Trophoblast cell (in vitro differentiated cells and primary cell): Measurements from ENCODE around the gene ZNF248.

Source experiments
- DNase-seq, 2 donors: peaks; one replicate each; pipeline ENCODE4 v3.0.0-alpha.2; 2016
- H2AFZ ChIP-seq: 2 replicates; pipeline ENCODE4 v1.6.1; 2013; ENCODE audit warnings: low read length, moderate library complexity, mild to moderate bottlenecking; ENCODE audit not compliant: insufficient read depth, poor library complexity
- H2AK5ac ChIP-seq: 2 replicates; pipeline ENCODE4 v1.6.1; 2013; ENCODE audit warnings: mild to moderate bottlenecking, low read length
- H2BK120ac ChIP-seq: 2 replicates; pipeline ENCODE4 v1.6.1; 2013; ENCODE audit warnings: low read length, mild to moderate bottlenecking, moderate library complexity; ENCODE audit not compliant: insufficient read depth, poor library complexity
- H2BK12ac ChIP-seq: 2 replicates; pipeline ENCODE4 v1.6.1; 2013; ENCODE audit warnings: mild to moderate bottlenecking, low read length, moderate library complexity
- H2BK5ac ChIP-seq: 2 replicates; pipeline ENCODE4 v1.6.1; 2013; ENCODE audit warnings: low read length, low read depth, moderate library complexity, mild to moderate bottlenecking; ENCODE audit not compliant: poor library complexity
- H3K14ac ChIP-seq: 2 replicates; pipeline ENCODE4 v1.6.1; 2013; ENCODE audit warnings: mild to moderate bottlenecking, low read length
- H3K18ac ChIP-seq: 2 replicates; pipeline ENCODE4 v1.6.1; 2013; ENCODE audit warnings: mild to moderate bottlenecking, low read length
- H3K23ac ChIP-seq: 2 replicates; pipeline ENCODE4 v1.6.1; 2013; ENCODE audit warnings: low read length
- H3K27ac ChIP-seq: 2 replicates; pipeline ENCODE4 v1.5.1; 2013; ENCODE audit warnings: low read depth, mild to moderate bottlenecking, inconsistent platforms, low read length, moderate library complexity
- H3K27me3 ChIP-seq: 2 replicates; pipeline ENCODE4 v1.6.1; 2013; ENCODE audit warnings: inconsistent platforms, mild to moderate bottlenecking, low read length, moderate library complexity; ENCODE audit not compliant: insufficient read depth
- H3K36me3 ChIP-seq, 2 experiments: 1 replicate in 1 of 2; 2 replicates in 1 of 2; pipeline ENCODE4 v1.6.1; 2013; ENCODE audit warnings: low read length in 2 of 2, mild to moderate bottlenecking in 2 of 2, moderate library complexity in 1 of 2; ENCODE audit not compliant: insufficient read depth in 2 of 2, control insufficient read depth in 1 of 2
- H3K4ac ChIP-seq: 2 replicates; pipeline ENCODE4 v1.6.1; 2013; ENCODE audit warnings: low read depth, mild to moderate bottlenecking, low read length, moderate library complexity
- H3K4me1 ChIP-seq, 2 experiments: 1 replicate in 1 of 2; 2 replicates in 1 of 2; pipeline ENCODE4 v1.6.1; 2013; ENCODE audit warnings: low read length in 2 of 2, mild to moderate bottlenecking in 2 of 2, moderate library complexity in 1 of 2; ENCODE audit not compliant: insufficient read depth in 2 of 2, control insufficient read depth in 1 of 2
- H3K4me2 ChIP-seq: 2 replicates; pipeline ENCODE4 v1.6.1; 2013; ENCODE audit warnings: inconsistent platforms, mild to moderate bottlenecking, low read length, moderate library complexity
- H3K4me3 ChIP-seq: 2 replicates; pipeline ENCODE4 v1.5.1; 2013; ENCODE audit warnings: mild to moderate bottlenecking, low read depth, low read length, inconsistent platforms
- H3K79me1 ChIP-seq: one replicate; pipeline ENCODE4 v1.6.1; 2013; ENCODE audit warnings: low read length
- H3K79me2 ChIP-seq: 2 replicates; pipeline ENCODE4 v1.6.1; 2013; ENCODE audit warnings: low read length, mild to moderate bottlenecking; ENCODE audit not compliant: control insufficient read depth, insufficient read depth, poor library complexity
- H3K9ac ChIP-seq: 2 replicates; pipeline ENCODE4 v1.6.1; 2013; ENCODE audit warnings: mild to moderate bottlenecking, low read length
- H3K9me3 ChIP-seq: 2 replicates; pipeline ENCODE4 v1.6.1; 2013; ENCODE audit warnings: low read depth, mild to moderate bottlenecking, control low read depth, inconsistent platforms, low read length; ENCODE audit not compliant: insufficient read depth
- H4K12ac ChIP-seq: 2 replicates; pipeline ENCODE4 v1.6.1; 2013; ENCODE audit warnings: low read depth, mild to moderate bottlenecking, low read length, moderate library complexity
- H4K8ac ChIP-seq: 2 replicates; pipeline ENCODE4 v1.6.1; 2013; ENCODE audit warnings: low read depth, mild to moderate bottlenecking, low read length, moderate library complexity
- H4K91ac ChIP-seq: one replicate; pipeline ENCODE4 v1.6.1; 2013; ENCODE audit warnings: low read depth, mild to moderate bottlenecking, low read length, moderate library complexity
- WGBS: extraction: QIAGEN DNeasy Blood & Tissue Kit; methylation state at CpG from one replicate; pipeline ENCODE4 v1.1.7; 2013; ENCODE audit warnings: missing lambda C conversion rate; ENCODE audit not compliant: insufficient read length, insufficient coverage; ENCODE audit errors: extremely low coverage; 5-methylcytosine and 5-hydroxymethylcytosine counted together

Gene ZNF248

GRCh38 chr10:37871143-37871542 lies 13.7 kb upstream of the ZNF248 start:
- H3K4ac ChIP-seq = no peak overlapping the region
- H2BK120ac ChIP-seq = no peak overlapping the region
- H3K14ac ChIP-seq = no peak overlapping the region
- no peaks in the 10 kb centered on the region for H3K79me2 ChIP-seq
- peaks cover 7% of the 10 kb centered on the region for H3K9me3 ChIP-seq
- H2BK12ac ChIP-seq = no peak overlapping the region
- no peak overlapping the region for H2AK5ac ChIP-seq
- H3K4me3 ChIP-seq = no peak overlapping the region
- H3K27me3 ChIP-seq = no peaks in the 10 kb centered on the region
- no peak overlapping the region for H3K27ac ChIP-seq
- H3K18ac ChIP-seq = no peak overlapping the region
- no peak overlapping the region for H2AFZ ChIP-seq
- H3K4me2 ChIP-seq = no peak overlapping the region
- no CpG with 5 or more reads among the region's 2 CpGs for WGBS
- H3K23ac ChIP-seq = no peak overlapping the region
- no peaks in the 10 kb centered on the region for H3K4me1 ChIP-seq
- no peaks in the 10 kb centered on the region for H3K79me1 ChIP-seq
- H3K9ac ChIP-seq = no peak overlapping the region
- no peak overlapping the region for H4K8ac ChIP-seq
- no peaks in the 10 kb centered on the region for H3K36me3 ChIP-seq
- no peak overlapping the region for H4K91ac ChIP-seq
- H2BK5ac ChIP-seq = no peak overlapping the region
- DNase-seq = no peak
- H4K12ac ChIP-seq = no peak overlapping the region

- Histone ChIP-seq H2BK120ac (no peak overlapping the region), H3K4me1 (no peaks in the 10 kb centered on the region), H3K4me3 (no peak overlapping the region), H2AFZ (no peak overlapping the region), H4K12ac (no peak overlapping the region), H4K8ac (no peak overlapping the region), H2AK5ac (no peak overlapping the region), H4K91ac (no peak overlapping the region), H3K36me3 (no peaks in the 10 kb centered on the region), H3K27ac (no peak overlapping the region), H3K79me2 (no peaks in the 10 kb centered on the region), H3K79me1 (no peaks in the 10 kb centered on the region), H2BK12ac (no peak overlapping the region), H3K14ac (no peak overlapping the region), H3K23ac (no peak overlapping the region), H3K9ac (no peak overlapping the region), H3K18ac (no peak overlapping the region), H3K4ac (no peak overlapping the region), H2BK5ac (no peak overlapping the region), H3K27me3 (no peaks in the 10 kb centered on the region), H3K4me2 (no peak overlapping the region), H3K9me3 (peaks cover 5% of the 10 kb centered on the region)
- DNase-seq = no peak
- WGBS = no CpG with 5 or more reads among the region's 3 CpGs
Measured at GRCh38 chr10:37868796-37869195, 11.4 kb upstream of the ZNF248 start.

GRCh38 chr10:37865957-37866803 lies 8.8 kb upstream of the ZNF248 start:
- Histone ChIP-seq H3K4me1 (no peaks in the 10 kb centered on the region), H3K79me2 (no peaks in the 10 kb centered on the region), H3K4me2 (no peak overlapping the region), H2AFZ (no peak overlapping the region), H4K8ac (no peak overlapping the region), H2BK12ac (no peak overlapping the region), H3K14ac (no peak overlapping the region), H2BK120ac (no peak overlapping the region), H3K9ac (no peak overlapping the region), H3K27ac (no peak overlapping the region), H2AK5ac (no peak overlapping the region), H3K27me3 (no peaks in the 10 kb centered on the region), H3K79me1 (no peaks in the 10 kb centered on the region), H3K9me3 (peaks cover 4% of the 10 kb centered on the region), H3K18ac (no peak overlapping the region), H2BK5ac (no peak overlapping the region), H3K4me3 (no peak overlapping the region), H3K36me3 (no peaks in the 10 kb centered on the region), H4K12ac (no peak overlapping the region), H3K23ac (no peak overlapping the region), H3K4ac (no peak overlapping the region), H4K91ac (no peak overlapping the region)
- no CpG with 5 or more reads among the region's 9 CpGs for WGBS
- DNase-seq = no peak

- no peaks in the 10 kb centered on the region for H3K79me2 ChIP-seq
- H3K18ac ChIP-seq = no peak overlapping the region
- DNase-seq = no peak
- peaks cover 4% of the 10 kb centered on the region for H3K9me3 ChIP-seq
- no peak overlapping the region for H3K14ac ChIP-seq
- no peak overlapping the region for H3K27ac ChIP-seq
- no peak overlapping the region for H3K23ac ChIP-seq
- H3K4me2 ChIP-seq = no peak overlapping the region
- no peak overlapping the region for H4K91ac ChIP-seq
- no peak overlapping the region for H2BK12ac ChIP-seq
- no peak overlapping the region for H2AK5ac ChIP-seq
- H2BK120ac ChIP-seq = no peak overlapping the region
- H4K8ac ChIP-seq = no peak overlapping the region
- H2AFZ ChIP-seq = no peak overlapping the region
- no peak overlapping the region for H3K9ac ChIP-seq
- H3K79me1 ChIP-seq = no peaks in the 10 kb centered on the region
- H3K4me3 ChIP-seq = no peak overlapping the region
- no peak overlapping the region for H2BK5ac ChIP-seq
- no peaks in the 10 kb centered on the region for H3K4me1 ChIP-seq
- H3K36me3 ChIP-seq = no peaks in the 10 kb centered on the region
- no peak overlapping the region for H4K12ac ChIP-seq
- WGBS = no CpG with 5 or more reads among the region's 3 CpGs
- no peak overlapping the region for H3K4ac ChIP-seq
- no peaks in the 10 kb centered on the region for H3K27me3 ChIP-seq
Measured at GRCh38 chr10:37865264-37865663, 7.9 kb upstream of the ZNF248 start.
